GM18909 (cell line): ENCODE results near the gene RASEF.

Experiments
- ATAC-seq: cut with Tn5 transposase; IDR thresholded peaks from one replicate; pipeline ENCODE4 v1.9.1; 2021; ENCODE audit warnings: mild to moderate bottlenecking; ENCODE audit not compliant: unreplicated experiment, poor library complexity

Gene RASEF

DNA sequence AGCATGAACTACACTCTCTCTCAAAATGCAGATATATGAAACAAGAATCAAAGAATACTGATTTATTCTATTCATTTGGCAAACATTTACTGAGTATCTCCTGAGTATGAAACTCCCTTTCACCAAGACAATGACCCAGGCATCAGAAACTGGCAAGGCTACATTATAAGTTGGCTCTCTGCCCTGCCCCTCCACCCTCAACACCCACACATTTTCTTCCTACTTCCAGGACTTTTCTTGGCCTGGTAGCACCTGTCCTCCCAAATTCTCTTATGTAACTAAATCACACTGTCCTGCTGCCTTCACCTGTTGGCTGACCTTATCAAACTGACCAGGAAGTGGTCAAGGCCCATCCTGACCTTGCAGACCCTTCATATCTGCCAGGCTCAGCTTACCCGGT lies 3.5 kb downstream of the RASEF start:
- ATAC-seq = no peak

DNA sequence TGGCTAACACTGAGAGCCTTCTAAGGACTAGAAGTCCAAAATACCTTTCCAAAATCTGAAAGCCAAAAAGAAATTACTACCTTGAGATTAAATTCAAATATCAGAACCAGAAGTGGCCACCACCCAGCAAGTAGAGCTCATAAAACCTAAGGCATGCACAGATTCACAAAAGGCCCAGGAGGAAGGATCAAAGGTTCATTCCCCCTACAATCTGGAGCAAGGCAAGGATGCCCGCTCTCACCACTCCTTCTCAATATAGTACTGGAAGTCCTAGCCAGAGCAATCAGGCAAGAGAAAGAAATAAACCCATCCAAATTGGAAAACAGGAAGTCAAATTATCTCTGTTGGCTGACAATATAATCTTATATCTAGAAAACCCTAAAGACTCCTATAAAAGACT lies 6.0 kb downstream of the RASEF start:
- ATAC-seq = no peak

DNA sequence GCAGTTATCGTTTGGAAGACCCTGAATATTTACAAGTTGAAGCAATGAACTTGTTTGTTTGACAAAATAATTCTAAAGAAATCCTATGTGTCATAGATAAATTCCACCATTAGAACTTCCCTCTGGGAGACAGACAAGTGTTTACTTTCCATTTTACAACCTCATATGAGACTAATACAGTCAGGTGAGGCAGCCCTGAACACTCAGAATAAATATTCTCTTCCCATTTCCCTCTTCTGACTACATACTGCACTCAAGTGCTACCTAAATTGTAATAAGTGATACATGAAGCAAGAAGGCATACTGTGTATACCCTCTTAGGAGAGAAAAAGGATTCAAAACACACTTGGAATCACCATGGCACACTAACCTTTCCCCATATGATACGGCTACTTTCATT lies 6.8 kb downstream of the RASEF start:
- ATAC-seq = no peak

DNA sequence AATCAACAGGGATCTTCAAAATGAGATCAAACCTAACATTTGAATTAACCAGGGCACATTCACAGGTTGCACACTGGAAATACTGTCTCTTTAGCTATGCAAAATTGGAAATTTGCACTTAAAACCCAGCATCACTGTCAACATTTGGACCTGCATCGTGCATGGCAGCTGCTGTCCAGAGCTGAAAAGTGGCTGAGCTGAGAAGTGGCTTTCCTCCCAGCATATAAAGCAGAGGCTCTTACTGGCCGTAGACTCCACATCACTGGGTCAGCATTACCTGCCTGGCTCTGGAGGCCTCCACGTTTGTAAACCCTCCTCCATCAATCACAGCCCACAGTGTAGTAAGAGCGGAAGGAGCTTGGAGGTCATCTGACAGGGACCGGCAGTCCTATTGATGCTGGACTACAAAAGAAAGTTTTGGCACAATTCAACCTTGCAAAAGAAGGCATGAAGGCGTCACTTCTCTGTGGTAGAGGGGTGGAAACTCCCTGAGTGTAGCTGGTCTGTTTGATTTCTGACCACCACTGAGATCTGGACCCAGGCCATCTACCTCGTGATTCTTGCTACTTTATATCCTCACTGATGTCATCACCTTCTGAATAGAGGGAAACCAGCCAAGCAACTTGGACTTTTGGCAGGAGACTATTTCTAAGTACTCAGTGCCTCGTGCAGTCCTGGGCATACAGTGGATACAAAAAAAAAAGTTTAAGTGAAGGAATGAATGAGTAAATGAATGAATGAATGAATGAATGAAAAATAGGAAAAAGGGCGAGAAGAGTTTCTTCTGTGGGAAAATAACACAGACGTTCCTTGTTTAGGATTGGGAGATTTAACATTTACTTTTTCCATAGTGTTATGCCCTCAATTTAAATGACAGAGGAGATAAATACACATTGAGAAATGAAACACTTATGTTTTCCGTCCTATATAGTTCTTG lies 14.8 kb downstream of the RASEF start:
- no peak for ATAC-seq

DNA sequence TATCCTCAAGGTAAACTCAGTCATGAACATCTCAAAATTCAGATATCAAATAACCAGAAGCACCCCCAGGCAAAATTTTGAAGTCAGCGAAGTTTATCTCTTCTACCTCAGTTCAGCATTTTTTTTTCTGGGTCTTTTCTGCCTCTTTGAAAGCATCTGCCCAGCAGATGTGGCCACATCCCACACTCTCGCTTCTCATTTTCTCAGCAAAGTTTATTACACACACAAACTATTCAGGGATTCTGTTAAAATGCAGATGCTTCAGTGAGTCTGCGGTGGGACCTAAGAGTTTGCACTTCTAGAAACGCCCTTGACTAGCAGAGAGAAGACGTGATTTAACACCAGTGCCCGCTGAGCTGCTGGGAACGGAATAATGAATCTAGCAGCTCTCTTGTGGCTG lies 19.3 kb downstream of the RASEF start:
- no peak for ATAC-seq

DNA sequence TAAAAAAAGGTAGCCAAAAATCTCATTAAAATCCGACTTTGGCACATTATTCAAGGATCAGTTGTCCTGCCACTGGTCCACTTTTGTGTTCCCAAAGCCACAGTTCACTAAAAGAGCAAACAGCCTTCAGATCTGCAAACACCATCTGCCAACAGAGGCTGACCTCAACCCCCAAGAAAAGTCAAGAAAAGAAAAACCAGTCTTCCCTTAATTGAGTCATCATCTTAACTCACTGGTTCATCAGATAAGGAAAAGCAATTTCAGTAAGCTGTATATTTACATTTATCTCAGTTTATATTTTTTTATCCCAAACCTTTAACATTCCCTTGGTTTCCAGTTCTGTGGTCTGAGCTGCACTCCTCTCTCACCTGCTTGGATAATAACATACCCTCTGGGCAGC lies 21.2 kb downstream of the RASEF start:
- no peak for ATAC-seq

DNA sequence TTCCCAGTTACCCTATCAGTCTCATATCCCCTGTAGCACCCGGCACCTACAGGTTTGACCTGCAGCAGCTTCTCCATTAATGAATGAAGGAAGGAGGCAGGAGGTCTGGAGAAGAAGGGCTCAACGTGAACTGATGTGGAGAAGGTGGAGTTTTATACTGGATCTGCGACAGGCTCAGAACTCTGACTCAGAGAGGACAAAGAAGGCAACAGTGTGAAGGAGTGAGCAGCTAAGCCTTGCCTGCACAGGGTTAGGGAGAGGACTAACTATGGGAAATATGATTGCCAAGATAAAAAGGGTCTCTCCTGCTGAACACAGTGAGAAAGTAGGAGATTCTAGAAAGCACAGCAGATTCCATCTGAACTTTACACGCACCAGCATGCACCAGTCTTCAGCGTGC lies 23.6 kb downstream of the RASEF start:
- ATAC-seq = no peak

DNA sequence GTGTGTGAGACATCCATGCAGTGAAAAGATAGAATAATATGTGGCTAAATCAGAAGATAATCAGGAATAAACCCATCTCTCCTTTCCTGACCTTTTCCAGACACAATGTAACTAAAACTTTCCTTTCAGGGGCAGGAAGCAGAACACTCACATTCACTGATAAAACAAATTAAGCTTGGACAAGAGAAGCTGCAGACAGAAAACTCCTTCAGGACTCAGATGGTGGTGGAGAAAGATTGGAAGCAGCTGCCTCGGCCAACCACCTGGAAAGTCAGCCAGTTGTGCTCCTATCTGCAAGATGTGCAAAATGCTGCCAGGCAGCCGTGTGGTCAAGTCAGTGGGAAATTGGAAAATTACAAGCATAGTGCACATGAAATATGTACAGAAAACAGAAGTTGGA lies 26.9 kb downstream of the RASEF start:
- ATAC-seq = no peak

DNA sequence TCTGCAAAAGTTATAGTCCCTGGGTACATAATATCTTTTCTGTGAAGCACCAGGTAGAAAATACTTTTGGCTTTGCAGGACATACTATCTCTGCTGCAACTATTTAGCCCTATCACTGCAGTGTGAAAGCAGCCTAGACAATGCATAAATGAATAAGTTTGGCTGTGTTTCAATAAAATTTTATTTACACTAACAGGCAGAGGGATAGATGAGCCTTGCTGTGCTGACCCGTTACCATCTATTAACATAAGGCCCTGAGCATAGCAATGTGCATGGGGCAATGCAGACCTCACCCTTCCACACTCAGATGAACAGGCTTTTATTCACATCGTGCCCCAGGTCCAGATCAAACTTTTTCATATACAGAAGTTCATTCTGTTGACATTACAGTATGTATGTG lies 27.8 kb downstream of the RASEF start:
- ATAC-seq = no peak

DNA sequence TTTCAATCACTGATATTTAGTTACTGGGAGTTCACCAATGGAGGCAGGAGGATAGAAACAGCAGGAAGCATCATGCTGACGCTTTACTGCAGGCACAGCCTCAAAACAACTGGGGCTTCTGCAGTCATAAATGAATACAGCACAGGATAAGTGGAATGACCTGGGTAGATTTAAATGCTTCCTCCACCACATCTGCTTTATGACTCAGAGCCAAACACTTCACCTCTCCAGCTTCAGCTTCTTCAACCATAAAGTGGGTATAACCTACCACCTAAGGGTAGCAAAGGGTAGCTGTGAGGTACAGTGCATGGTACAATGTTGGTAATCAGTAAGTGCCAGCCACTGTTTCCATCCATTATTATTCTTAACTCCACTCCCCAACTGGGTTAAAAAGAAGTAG lies 28.4 kb downstream of the RASEF start:
- ATAC-seq = no peak

DNA sequence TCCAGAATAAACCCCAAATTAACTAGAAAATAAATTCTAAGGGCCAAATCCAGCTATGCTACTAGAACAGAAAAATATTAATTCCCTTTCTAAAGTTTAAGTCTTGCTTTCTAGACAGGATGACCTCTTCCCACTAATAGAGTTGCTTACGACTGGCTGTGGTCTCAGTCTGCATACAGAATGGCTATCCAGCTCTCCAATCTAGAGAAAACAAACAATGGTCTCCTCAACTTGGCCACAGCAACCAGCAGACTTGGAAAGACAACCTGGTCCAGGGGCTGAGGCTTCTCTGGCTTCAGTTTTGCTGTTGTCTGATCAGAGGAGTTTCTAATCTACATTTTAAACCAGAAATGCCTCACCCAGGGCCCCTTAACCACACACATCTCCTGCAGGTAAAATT lies 28.9 kb downstream of the RASEF start:
- ATAC-seq = no peak

DNA sequence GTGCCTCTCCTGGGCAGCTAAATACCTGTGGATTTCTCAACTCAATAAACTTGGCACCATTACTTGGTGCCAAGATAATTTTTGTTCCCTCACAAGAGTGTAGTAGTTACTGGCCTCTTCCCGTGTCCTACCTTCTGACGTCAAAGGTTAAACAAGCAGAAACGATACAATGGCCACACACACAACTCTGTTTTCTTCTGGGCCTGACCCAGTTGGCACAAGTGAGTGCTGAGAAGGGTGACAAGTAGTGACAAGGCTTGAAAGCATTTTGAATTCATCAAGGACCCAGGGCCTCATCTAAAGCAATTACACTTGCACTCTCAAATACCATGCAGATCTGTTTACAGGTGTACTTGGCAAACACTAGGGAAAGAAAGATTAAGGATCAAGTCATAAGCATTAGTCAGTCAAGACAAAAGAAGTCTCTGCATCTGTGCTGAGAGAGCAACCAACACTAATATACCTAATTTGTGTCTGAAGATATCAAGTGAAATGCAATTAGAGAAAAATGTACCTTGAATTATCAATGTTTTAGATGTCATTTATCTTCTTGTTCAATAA lies 30.8 kb downstream of the RASEF start:
- ATAC-seq = no peak

DNA sequence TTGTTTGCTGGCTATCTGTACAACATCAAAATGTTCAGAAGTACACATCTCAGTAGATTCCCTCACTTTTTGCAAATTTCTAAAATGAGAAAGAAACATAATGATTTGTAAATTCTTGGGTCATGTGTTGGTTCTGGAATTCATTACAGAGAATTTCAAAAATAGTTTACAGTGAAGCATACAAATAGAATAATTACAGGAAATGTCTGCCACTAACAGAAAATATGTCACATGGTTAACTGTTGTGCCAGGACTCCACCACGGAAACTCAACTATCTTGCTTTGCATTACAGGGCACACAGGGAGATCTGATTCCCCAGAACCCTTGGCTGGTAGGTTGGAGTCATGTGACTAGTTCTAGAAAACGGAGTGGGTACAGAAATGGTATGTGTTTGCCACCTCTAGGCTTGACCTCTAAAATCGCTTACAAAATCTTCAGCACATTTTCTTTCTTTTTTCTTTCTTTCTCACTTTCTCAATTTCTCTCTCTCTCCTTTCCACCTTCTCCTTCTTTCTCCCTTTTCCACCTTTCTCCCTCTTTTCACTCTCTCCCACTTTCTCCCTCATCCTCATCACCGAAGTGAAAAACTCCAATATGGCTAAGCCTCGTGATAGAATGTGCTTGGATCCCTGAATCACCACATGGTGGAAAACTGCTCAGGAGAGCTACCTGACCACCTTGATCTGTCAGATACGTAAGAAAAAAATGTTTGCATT lies 32.4 kb downstream of the RASEF start:
- no peak for ATAC-seq

DNA sequence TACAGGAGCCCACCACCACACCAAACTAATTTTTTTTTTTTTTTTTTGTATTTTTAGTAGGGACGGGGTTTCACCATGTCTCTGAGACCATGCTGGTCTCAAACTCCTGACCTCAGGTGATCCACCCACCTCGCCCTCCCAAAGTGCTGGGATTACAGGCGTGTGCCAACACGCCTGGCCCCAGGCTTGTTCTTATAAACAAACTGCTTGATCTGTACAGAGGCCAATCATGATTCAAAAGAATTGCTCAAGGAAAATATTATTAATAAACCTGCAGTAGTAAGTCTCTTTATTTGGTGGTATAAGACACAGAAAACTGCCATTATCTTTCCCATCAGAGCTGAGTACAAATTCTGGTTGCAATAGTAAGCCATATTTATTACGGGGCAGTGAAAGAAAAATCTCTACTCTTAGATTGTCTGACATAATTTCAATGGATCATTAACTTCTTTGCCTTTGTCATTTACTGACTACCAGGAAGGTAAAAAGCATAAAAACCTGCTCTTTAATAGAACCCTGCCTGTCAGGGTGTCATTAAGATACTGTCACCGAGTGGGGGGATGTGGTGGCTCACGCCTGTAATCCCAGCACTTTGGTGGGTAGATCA lies 33.3 kb downstream of the RASEF start:
- ATAC-seq = no peak

DNA sequence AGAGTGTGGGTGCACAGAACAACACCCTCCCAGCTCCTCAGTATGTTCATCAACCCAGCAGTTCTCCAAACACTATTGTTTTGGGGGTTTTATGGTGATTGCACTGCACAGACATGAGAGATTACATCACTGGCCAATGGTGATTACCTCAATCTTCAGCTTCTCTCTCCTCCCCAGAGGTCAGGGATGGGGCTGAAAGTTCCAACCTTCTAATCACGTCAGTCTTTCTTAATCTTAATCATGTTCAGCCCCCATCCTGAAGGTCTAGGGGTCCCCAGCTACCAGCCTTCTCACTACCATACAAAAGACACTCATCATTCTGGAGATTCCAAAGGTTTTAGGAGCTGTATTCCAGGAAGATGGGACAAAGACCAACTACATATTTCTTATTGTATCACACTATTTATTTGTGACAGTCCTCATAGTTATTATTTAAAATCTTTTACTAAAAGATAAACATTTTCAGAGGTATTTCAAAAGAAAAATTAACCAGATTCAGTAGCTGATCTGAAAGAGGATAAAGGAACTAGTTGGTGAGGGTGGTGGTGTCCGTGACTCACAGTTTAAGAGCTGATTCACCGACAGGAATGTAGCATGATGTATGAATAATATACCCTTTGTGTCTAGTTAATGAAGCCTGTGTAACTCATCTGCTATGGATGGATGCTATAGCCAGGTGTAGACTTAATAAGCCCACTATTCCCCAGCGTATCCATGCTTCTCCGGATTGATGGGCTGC lies 35.6 kb downstream of the RASEF start:
- no peak for ATAC-seq

DNA sequence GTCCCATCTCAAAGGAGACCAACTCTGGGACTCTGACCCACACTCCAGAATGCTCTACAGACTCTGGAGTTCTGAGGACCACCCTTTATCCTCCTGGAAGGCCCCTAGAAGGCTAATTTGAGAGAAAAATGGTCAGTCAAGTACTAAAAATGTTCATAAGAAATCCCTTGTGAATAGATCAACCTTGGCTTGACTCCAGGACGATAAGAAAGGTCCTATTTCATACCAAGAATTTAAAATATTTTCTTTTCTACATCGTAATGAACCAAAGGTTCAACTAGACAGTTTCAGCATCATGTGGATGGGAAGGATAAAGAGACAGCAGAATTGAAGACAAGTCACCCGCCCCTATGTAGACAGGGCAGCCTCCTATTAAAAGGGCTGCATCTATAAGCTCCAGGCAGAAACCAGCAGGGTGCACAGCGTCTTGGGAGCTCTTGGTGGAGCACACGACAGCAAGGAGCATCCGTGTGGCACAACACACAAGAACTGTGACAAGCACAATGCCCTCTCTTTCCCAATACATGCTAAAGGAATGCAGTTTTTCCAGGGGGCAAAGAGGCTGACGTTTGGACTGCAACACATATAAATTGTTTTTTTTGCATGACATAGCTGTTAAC lies 38.3 kb downstream of the RASEF start:
- no peak for ATAC-seq

DNA sequence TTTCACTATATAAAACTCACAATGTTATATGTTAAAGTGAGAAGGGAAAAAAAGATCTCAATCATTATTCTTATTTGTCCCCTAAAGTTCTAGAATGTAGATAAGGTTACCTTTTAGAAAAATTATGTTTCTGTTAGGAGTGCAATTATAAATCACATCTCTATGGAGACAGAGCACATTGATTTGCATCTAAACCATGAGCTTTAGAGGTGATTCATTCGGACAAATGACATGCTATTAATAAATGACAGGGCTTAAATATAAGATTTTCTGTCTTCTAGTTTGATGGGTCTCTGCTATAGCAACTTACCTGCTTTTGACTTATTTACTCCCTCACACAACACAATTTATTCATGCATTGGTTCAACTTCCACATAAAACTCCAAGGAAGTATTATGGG lies 39.8 kb downstream of the RASEF start:
- no peak for ATAC-seq

DNA sequence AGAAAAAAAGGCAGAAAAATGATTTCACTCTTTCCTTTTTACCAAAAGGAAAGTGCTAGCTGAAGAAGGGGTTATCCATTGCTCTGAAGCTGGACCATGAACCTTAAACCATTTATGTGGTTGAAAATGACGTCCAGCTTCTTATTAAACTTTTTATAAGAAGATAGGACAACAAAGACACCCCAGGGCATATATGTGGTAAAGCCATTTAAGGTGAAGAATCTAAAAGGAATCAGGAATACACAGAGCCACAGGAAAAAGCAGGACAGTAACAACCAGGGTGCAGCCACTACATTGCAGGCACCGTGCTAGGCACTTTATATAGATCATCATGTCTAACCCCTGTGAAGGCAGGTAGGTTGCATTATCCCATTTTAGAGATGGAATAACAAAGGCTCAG lies 42.1 kb downstream of the RASEF start:
- no peak for ATAC-seq

DNA sequence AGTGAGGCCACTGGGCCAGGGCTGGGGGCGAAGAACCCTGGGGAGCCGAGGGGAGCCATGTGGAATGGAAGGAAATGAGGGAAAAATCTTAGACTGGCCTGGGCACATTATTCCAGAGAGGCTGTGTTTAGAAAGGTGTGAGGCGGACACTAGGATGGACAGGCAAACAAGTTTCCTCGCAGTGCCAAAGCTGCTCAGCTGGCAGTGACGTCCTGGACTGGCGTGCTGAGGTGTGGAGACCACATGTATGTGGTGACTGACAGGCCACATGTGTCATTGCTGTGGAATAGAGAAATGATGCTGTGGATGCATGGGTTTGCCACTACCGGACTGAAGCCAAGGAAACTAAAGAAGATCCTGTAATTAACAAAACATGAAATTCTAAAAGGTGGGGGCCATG lies 42.6 kb downstream of the RASEF start:
- ATAC-seq = no peak

DNA sequence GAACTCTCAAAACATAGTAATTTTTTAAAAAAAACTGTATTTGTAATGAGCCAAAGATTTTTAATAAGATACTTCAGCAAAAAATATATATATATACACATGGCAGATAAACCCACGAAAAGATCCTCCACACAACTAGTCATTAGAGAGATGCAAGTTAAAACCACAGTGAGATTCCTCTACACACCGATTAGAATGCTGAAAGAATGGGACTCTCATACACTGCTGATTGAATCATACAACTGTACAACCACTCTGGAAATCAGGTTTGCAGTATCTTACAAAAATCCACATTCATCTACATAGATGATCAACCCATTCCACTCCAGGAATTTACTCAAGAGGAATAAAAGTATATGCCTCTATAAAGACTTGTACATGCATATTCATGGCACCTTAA lies 43.7 kb downstream of the RASEF start:
- no peak for ATAC-seq
